Activated T-helper 17 cell treated with anti-CD3 and anti-CD28 coated beads, Interleukin-2, amount 50 U/mL, for 72 hours (primary cell): ENCODE measurements around the gene TBC1D1. TPM values are rescaled to one million over a fixed set of nuclear protein-coding genes. Genes with fewer than 3 reads are reported as not detected.
"Not testable (repeated sequence)": the region's sequence is repeated elsewhere in the genome, so short reads cannot be mapped to it uniquely, and the experiment has no call there.

ENCODE experiments used
- ATAC-seq: fragments of 150-1000 bp; cut with Tn5 transposase; replicated peaks from 2 replicates; pipeline ENCODE4 v1.10.0; 2021; ENCODE audit warnings: mild to moderate bottlenecking, moderate library complexity
- H3K27ac Mint-ChIP-seq: one replicate; pipeline ENCODE4 v1.8.0; 2022; ENCODE audit warnings: mixed read lengths
- H3K27me3 Mint-ChIP-seq: one replicate; pipeline ENCODE4 v1.8.0; 2022; ENCODE audit warnings: mixed read lengths
- H3K36me3 Mint-ChIP-seq: one replicate; pipeline ENCODE4 v1.8.0; 2022; ENCODE audit warnings: low read depth, mild to moderate bottlenecking, mixed read lengths
- H3K4me1 Mint-ChIP-seq: one replicate; pipeline ENCODE4 v1.8.0; 2022; ENCODE audit warnings: mixed read lengths
- H3K4me3 Mint-ChIP-seq: one replicate; pipeline ENCODE4 v1.8.0; 2022; ENCODE audit warnings: mild to moderate bottlenecking, mixed read lengths
- H3K9me3 Mint-ChIP-seq: one replicate; pipeline ENCODE4 v1.8.0; 2022; ENCODE audit warnings: mixed read lengths
- total RNA-seq, 2 donors: library from RNA; stranded (reverse); gene quantifications; one replicate each; pipeline ENCODE4 v1.2.3, GENCODE V29; 2022

The TBC1D1 gene
- total RNA-seq, 2 donors from 2014 or later, result 29.9 to 39.0 TPM

- ATAC-seq, result no peak
- no peak overlapping the region for H3K4me3 Mint-ChIP-seq
- no peak overlapping the region for H3K27ac Mint-ChIP-seq
- peaks cover 8% of the 10 kb centered on the region for H3K4me1 Mint-ChIP-seq
- H3K27me3 Mint-ChIP-seq, result no peaks in the 10 kb centered on the region
- peaks cover 5% of the 10 kb centered on the region for H3K9me3 Mint-ChIP-seq
- peaks cover 11% of the 10 kb centered on the region for H3K36me3 Mint-ChIP-seq
Measured at GRCh38 chr4:37953156-37953555, 62.3 kb downstream of the TBC1D1 start.

GRCh38 chr4:37953620-37954293 is 62.9 kb downstream of the TBC1D1 start:
- no peaks in the 10 kb centered on the region for H3K27me3 Mint-ChIP-seq
- peaks cover 8% of the 10 kb centered on the region for H3K4me1 Mint-ChIP-seq
- peaks cover 11% of the 10 kb centered on the region for H3K36me3 Mint-ChIP-seq
- ATAC-seq, result peak; percentile 61
- peaks cover 5% of the 10 kb centered on the region for H3K9me3 Mint-ChIP-seq
- peak overlapping the region; percentile 35 for H3K4me3 Mint-ChIP-seq
- H3K27ac Mint-ChIP-seq, result peak overlapping the region; percentile 82

GRCh38 chr4:37956941-37957340 is 66.1 kb downstream of the TBC1D1 start:
- no peak for ATAC-seq
- H3K4me1 Mint-ChIP-seq, result peaks cover 8% of the 10 kb centered on the region
- no peaks in the 10 kb centered on the region for H3K27me3 Mint-ChIP-seq
- H3K27ac Mint-ChIP-seq, result no peak overlapping the region
- peaks cover 6% of the 10 kb centered on the region for H3K36me3 Mint-ChIP-seq
- H3K4me3 Mint-ChIP-seq, result no peak overlapping the region
- peaks cover 5% of the 10 kb centered on the region for H3K9me3 Mint-ChIP-seq

- no peak overlapping the region for H3K27ac Mint-ChIP-seq
Measured at GRCh38 chr4:37958932-37959331, 68.0 kb downstream of the TBC1D1 start.

GRCh38 chr4:37960098-37960497 is 69.2 kb downstream of the TBC1D1 start, which contains the start of gene PTTG2:
PTTG2 (plus strand) TSS chr4:37960398; CDS start chr4:37960435, 37 bp downstream.
- Mint-ChIP-seq H3K36me3 (no peaks in the 10 kb centered on the region), H3K4me1 (no peaks in the 10 kb centered on the region), H3K9me3 (no peaks in the 10 kb centered on the region), H3K27me3 (no peaks in the 10 kb centered on the region), H3K4me3 (no peak within 1 kb of the TSS), H3K27ac (no peak within 1 kb of the TSS)
- ATAC-seq, result no peak

More at GRCh38 chr4:37958932-37959331, 68.0 kb downstream of the TBC1D1 start:
- no peak overlapping the region for H3K4me3 Mint-ChIP-seq
- no peak for ATAC-seq
- H3K9me3 Mint-ChIP-seq, result peaks cover 5% of the 10 kb centered on the region
- no peaks in the 10 kb centered on the region for H3K36me3 Mint-ChIP-seq
- no peaks in the 10 kb centered on the region for H3K27me3 Mint-ChIP-seq
- peaks cover 8% of the 10 kb centered on the region for H3K4me1 Mint-ChIP-seq

GRCh38 chr4:37960679-37961450 is 70.0 kb downstream of the TBC1D1 start:
- Mint-ChIP-seq H3K4me1 (no peaks in the 10 kb centered on the region), H3K27ac (no peak overlapping the region), H3K27me3 (no peaks in the 10 kb centered on the region), H3K4me3 (no peak overlapping the region), H3K9me3 (no peaks in the 10 kb centered on the region), H3K36me3 (no peaks in the 10 kb centered on the region)
- ATAC-seq, result no peak

GRCh38 chr4:37964734-37965457 is 74.0 kb downstream of the TBC1D1 start:
- H3K27me3 Mint-ChIP-seq, result no peaks in the 10 kb centered on the region
- H3K4me1 Mint-ChIP-seq, result peaks cover 4% of the 10 kb centered on the region
- H3K27ac Mint-ChIP-seq, result no peak overlapping the region
- no peaks in the 10 kb centered on the region for H3K36me3 Mint-ChIP-seq
- ATAC-seq, result no peak
- no peak overlapping the region for H3K4me3 Mint-ChIP-seq
- no peaks in the 10 kb centered on the region for H3K9me3 Mint-ChIP-seq

- H3K27me3 Mint-ChIP-seq, result no peaks in the 10 kb centered on the region
- no peak overlapping the region for H3K4me3 Mint-ChIP-seq
- no peak overlapping the region for H3K27ac Mint-ChIP-seq
- no peaks in the 10 kb centered on the region for H3K9me3 Mint-ChIP-seq
- H3K36me3 Mint-ChIP-seq, result no peaks in the 10 kb centered on the region
- H3K4me1 Mint-ChIP-seq, result peaks cover 10% of the 10 kb centered on the region
- no peak for ATAC-seq
Measured at GRCh38 chr4:37966044-37966443, 75.2 kb downstream of the TBC1D1 start.

GRCh38 chr4:37967736-37968135 is 76.9 kb downstream of the TBC1D1 start:
- H3K9me3 Mint-ChIP-seq, result no peaks in the 10 kb centered on the region
- no peak for ATAC-seq
- H3K4me3 Mint-ChIP-seq, result no peak overlapping the region
- H3K27me3 Mint-ChIP-seq, result no peaks in the 10 kb centered on the region
- H3K4me1 Mint-ChIP-seq, result peaks cover 10% of the 10 kb centered on the region
- no peak overlapping the region for H3K27ac Mint-ChIP-seq
- no peaks in the 10 kb centered on the region for H3K36me3 Mint-ChIP-seq

- Mint-ChIP-seq H3K27me3 (no peaks in the 10 kb centered on the region), H3K9me3 (no peaks in the 10 kb centered on the region), H3K36me3 (no peaks in the 10 kb centered on the region), H3K27ac (no peak overlapping the region), H3K4me1 (peaks cover 17% of the 10 kb centered on the region), H3K4me3 (no peak overlapping the region)
- ATAC-seq, result no peak
Measured at GRCh38 chr4:37968747-37969146, 77.9 kb downstream of the TBC1D1 start.

GRCh38 chr4:37970702-37971101 is 79.8 kb downstream of the TBC1D1 start:
- peak; percentile 78 for ATAC-seq
- Mint-ChIP-seq H3K27ac (no peak overlapping the region), H3K4me1 (peaks cover 17% of the 10 kb centered on the region), H3K27me3 (no peaks in the 10 kb centered on the region), H3K36me3 (no peaks in the 10 kb centered on the region), H3K9me3 (no peaks in the 10 kb centered on the region), H3K4me3 (no peak overlapping the region)

GRCh38 chr4:37971202-37971601 is 80.3 kb downstream of the TBC1D1 start:
- no peak for ATAC-seq
- Mint-ChIP-seq H3K9me3 (no peaks in the 10 kb centered on the region), H3K4me3 (no peak overlapping the region), H3K27ac (no peak overlapping the region), H3K27me3 (no peaks in the 10 kb centered on the region), H3K36me3 (no peaks in the 10 kb centered on the region), H3K4me1 (peaks cover 17% of the 10 kb centered on the region)

- no peak for ATAC-seq
- Mint-ChIP-seq H3K4me1 (peaks cover 17% of the 10 kb centered on the region), H3K27ac (no peak overlapping the region), H3K36me3 (no peaks in the 10 kb centered on the region), H3K9me3 (no peaks in the 10 kb centered on the region), H3K27me3 (no peaks in the 10 kb centered on the region), H3K4me3 (no peak overlapping the region)
Measured at GRCh38 chr4:37973441-37973840, 82.6 kb downstream of the TBC1D1 start.

GRCh38 chr4:37975321-37975822 is 84.5 kb downstream of the TBC1D1 start:
- H3K4me3 Mint-ChIP-seq, H3K36me3 Mint-ChIP-seq, ATAC-seq, H3K27ac Mint-ChIP-seq, H3K27me3 Mint-ChIP-seq, H3K9me3 Mint-ChIP-seq: not testable (repeated sequence)
- peaks cover 16% of the 10 kb centered on the region for H3K4me1 Mint-ChIP-seq
